ENCODE measurements around the gene PLA2G5.

- no peak for TF ChIP-seq CBX3 (IDR thresholded peaks at IDR 0.05; ENCODE audit: borderline replicate concordance in 1 of 2, low read length in 2 of 2)
- TF ChIP-seq TRIM24 (IDR thresholded peaks at IDR 0.05), result no peak
- TF ChIP-seq, protein P1, sequence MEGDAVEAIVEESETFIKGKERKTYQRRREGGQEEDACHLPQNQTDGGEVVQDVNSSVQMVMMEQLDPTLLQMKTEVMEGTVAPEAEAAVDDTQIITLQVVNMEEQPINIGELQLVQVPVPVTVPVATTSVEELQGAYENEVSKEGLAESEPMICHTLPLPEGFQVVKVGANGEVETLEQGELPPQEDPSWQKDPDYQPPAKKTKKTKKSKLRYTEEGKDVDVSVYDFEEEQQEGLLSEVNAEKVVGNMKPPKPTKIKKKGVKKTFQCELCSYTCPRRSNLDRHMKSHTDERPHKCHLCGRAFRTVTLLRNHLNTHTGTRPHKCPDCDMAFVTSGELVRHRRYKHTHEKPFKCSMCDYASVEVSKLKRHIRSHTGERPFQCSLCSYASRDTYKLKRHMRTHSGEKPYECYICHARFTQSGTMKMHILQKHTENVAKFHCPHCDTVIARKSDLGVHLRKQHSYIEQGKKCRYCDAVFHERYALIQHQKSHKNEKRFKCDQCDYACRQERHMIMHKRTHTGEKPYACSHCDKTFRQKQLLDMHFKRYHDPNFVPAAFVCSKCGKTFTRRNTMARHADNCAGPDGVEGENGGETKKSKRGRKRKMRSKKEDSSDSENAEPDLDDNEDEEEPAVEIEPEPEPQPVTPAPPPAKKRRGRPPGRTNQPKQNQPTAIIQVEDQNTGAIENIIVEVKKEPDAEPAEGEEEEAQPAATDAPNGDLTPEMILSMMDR (IDR thresholded peaks at IDR 0.05 in 2 of 3, conservative IDR thresholded peaks at IDR 0.05 in 1 of 3; ENCODE audit: insufficient read depth in 2 of 3, low read depth in 1 of 3, low read length in 3 of 3), result no peak
- TF ChIP-seq NFATC3 (IDR thresholded peaks at IDR 0.05), result no peak
- TF ChIP-seq BRF2 (IDR thresholded peaks at IDR 0.05; ENCODE audit: borderline replicate concordance, insufficient read depth, insufficient read length), result no peak
- no peak for TF ChIP-seq SMC3 (conservative IDR thresholded peaks at IDR 0.05; ENCODE audit: insufficient read depth, low read depth, low read length)
- no peak for TF ChIP-seq ZNF75A (CRISPR knock-in tag; IDR thresholded peaks at IDR 0.05)
Observed at GRCh38 chr1:20141001-20141400, 71.0 kb downstream of the PLA2G5 start.

Measured in K562 (cell line).